GM21528 (cell line): ENCODE data around the gene ACOT12.

Experiments
- ATAC-seq: cut with Tn5 transposase; IDR thresholded peaks from one replicate; pipeline ENCODE4 v1.9.1; 2021; ENCODE audit warnings: mild to moderate bottlenecking, moderate library complexity; ENCODE audit not compliant: unreplicated experiment, low FRiP score

Gene ACOT12

GRCh38 chr5:81401266-81401665 lies 7.3 kb upstream of the ACOT12 start:
- ATAC-seq: no peak

DNA sequence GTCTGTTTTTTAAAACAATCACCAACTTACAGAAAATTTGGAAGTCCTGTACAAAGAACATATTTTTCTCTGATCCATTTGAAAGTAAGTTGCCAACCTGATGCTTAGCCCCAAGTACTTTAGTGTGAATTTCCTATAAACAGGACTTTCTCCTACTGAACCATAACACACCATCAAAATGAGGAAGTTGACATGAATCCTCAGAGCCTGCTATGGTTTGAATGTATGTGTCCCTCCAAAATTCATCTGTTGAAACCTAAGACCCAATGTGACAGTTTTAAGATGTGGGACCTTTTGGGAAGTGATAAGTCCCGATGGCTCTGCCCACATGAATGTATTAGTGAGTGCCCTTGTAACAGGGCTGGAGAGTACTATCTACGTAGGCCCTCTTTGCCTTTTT lies 6.4 kb upstream of the ACOT12 start:
- ATAC-seq: no peak

- ATAC-seq: no peak
Measured at GRCh38 chr5:81398741-81399140, 4.8 kb upstream of the ACOT12 start.

GRCh38 chr5:81397176-81397575 lies 3.2 kb upstream of the ACOT12 start:
- no peak for ATAC-seq

GRCh38 chr5:81395262-81395661 lies 1.3 kb upstream of the ACOT12 start:
- ATAC-seq: no peak

DNA sequence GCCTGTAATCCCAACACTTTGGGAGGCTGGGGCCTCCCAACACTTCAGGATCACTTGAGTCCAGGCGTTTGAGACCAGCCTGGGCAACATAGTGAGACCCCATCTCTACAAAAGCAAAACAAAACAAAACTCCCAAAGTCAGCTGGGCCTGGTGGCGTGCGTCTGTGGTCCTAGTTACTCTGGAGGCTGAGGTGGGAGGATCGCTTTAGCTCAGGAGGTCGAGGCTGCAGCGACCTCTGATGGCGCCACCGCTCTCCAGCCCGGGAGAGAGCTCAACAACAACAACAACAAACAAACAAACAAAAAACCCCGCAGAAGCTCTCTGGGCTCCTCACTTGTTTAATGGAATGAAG lies 528 bp downstream of the ACOT12 start:
- no peak for ATAC-seq

DNA sequence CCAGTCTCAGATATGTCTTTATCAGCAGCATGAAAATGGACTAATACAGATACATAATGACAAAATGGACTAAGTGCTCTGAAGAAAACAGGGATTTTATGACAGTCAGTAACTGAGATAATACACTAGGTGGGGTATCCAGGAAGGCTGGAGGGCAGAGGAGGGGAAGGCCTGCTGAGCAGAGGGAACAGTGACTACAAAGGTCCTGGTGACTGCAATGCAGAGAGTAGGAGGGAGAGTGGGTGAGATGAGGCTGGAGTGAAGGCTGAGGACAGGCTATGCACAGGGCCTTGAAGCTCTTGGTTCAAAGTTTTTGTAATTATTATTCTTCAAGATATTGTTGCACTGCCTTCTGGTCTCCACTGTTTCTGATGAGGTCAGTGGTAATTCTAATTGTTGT lies 4.9 kb downstream of the ACOT12 start:
- ATAC-seq: no peak

DNA sequence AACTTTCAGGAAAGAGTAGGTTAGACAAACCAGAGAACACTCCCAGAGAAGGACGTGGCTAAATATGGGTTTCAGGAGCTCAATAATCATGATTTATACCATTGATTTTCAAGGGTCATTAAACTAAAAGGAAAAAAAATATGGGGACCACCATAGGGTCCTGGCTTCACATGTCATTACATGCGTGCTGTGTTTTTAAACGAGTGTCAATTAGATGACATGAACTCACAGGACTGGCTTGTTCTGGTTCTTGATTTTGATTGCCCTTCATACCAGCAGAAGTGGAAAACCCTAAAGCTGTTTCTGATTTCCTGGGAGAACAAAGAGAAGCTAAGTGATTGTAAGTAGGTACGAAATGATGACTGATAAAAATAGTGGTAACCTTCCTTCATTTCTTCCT lies 5.8 kb downstream of the ACOT12 start:
- ATAC-seq: no peak

GRCh38 chr5:81383867-81384266 lies 10.1 kb downstream of the ACOT12 start:
- no peak for ATAC-seq

GRCh38 chr5:81371354-81371876 lies 22.5 kb downstream of the ACOT12 start:
- ATAC-seq: no peak

DNA sequence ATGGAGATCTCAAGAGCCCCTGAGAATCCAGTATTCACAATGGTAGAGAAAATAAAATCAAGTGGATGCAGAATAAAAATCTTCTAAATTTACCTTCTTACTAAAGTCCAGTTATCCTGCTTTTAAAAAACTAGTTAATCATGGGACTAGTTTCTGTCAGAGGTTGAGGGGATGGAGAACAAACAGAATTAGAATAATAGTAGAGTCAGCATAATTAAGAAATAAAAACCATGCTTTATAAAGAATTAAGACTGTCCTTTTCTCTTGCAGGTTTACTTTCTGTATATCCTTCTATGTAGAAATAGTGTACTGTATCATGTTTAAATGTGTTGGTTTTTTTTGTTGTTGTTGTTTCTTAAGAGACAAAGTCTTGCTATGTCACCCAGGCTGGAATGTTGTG lies 23.0 kb downstream of the ACOT12 start:
- no peak for ATAC-seq

DNA sequence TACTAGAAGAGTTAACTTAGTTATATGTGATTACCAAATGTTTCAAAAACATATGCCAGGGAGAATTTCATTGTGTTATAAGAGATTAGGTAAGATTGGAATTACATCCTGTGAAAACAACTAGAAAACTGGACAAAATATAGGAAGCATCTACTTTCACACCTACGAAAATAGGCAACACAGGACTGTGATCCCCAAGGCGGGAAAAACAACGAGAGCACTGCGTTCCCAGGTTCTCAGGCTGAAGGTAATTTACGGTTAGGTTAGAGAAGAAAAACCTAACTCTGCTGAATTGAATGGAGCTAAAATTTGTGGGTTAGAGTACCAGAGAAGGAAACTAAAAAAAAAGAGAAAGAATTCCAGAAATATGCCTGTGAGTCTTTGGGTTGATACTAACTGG lies 28.4 kb downstream of the ACOT12 start:
- no peak for ATAC-seq

- ATAC-seq: no peak
Measured at GRCh38 chr5:81363093-81363871, 30.7 kb downstream of the ACOT12 start.

DNA sequence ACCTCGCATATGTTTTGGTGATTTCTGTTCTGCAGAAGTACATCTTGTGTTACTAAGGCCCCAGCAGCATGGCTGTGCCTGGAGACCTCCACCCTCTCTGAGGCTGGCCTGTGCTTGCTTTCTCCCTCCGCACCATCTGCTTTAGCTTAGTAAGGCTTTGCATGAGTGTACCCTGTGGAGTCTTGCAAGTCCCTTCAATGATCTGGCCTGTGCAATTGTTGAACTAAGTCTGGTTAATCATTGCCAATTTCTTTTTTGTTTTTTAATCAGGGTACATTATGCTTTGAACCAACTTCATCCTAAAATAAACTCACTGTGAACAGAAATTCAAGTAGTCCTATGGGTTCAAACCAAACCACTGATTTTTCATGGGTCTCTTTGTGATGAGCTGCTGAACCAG lies 32.3 kb downstream of the ACOT12 start:
- ATAC-seq: no peak

DNA sequence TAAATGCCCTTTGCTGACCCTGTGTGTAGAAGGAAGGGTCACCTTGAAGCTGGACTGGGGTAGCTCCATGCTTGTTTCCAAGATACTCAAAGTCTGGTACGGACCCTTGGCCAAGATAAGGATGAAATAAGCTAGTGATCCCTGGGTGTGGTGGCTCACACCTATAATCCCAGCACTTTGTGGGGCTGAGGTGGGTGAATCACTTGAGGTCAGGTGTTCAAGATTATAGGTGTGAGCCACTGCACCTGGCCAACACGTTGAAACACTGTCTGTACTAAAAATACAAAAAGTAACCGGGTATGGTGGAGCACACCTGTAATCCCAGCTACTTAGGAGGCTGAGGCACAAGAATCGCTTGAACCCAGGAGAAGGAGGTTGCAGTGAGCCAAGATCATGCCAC lies 33.3 kb downstream of the ACOT12 start:
- no peak for ATAC-seq

GRCh38 chr5:81359881-81360280 lies 34.1 kb downstream of the ACOT12 start:
- no peak for ATAC-seq

GRCh38 chr5:81359108-81359507 lies 34.8 kb downstream of the ACOT12 start:
- ATAC-seq: no peak

GRCh38 chr5:81355291-81356251 lies 38.4 kb downstream of the ACOT12 start:
- ATAC-seq: no peak

GRCh38 chr5:81354093-81354492 lies 39.8 kb downstream of the ACOT12 start:
- no peak for ATAC-seq

- no peak for ATAC-seq
Measured at GRCh38 chr5:81353189-81353588, 40.7 kb downstream of the ACOT12 start.

- no peak for ATAC-seq
Measured at GRCh38 chr5:81350507-81350906, 43.4 kb downstream of the ACOT12 start.
